ENCODE results near the gene RAB29.

Gene RAB29

DNA sequence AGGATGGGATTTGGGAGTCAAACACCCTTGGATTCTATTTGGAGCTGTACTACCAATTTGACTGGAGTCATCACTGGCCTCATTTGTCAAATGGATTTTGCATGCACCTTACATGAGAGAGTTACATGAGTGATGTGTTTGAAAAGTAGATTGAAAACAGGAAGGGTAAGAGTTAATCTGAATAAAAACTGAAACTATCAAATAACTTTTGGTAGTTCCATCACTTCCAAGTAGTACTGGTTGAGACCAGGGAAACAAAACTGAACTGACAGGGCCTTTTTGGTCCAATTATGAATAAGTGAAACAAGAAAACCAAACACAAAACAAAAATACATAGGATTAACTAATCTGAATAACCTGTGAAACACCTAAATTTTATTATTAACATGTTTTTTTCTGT lies 55.5 kb downstream of the RAB29 start:
- DNase-seq = no peak

DNA sequence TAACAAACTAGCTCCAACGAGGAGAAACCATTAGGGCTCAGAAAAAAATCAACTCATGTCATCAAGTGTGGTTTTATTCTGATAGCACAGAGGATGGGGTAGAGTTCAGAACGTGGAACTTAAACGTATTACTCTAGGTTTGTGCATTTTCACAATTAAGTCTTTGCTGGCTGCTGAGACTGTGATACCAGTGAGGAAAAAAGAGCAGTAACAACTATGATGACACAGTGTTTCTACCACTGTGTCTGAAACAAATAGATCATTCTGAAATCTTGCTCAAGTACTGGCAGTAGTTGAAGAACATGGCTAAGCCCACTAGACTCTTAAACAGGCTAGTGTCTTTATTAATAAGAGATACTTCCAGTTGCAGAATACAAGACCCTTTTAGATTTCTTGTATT lies 56.3 kb downstream of the RAB29 start:
- no peak for DNase-seq

Measured in inflammatory macrophage treated with lipopolysaccharide for 1 hour (primary cell).